K562 (cell line): Measurements from ENCODE around the gene GDF7. TPM values are rescaled to one million over a fixed set of nuclear protein-coding genes. Genes with fewer than 3 reads are reported as not detected.

ENCODE experiments used
- ATAC-seq: fragments of 200-7000 bp; cut with Tn5 transposase; 3 replicates; pipeline ENCODE4 v1.9.1; 2020; ENCODE audit warnings: moderate library complexity
- BruUV-seq: library from RNA; stranded (reverse); fragments of 400-500 nt; replicated peaks from 2 replicates; lab custom pipeline; 2021; lab: Mats Ljungman, UMichigan
- CTCF ChIA-PET: fragments of 300-600 bp; formaldehyde crosslinking; extraction: SDS; loops from one replicate; lab custom pipeline; 2021; ENCODE audit warnings: low intra/inter-chr PET ratio; lab: Yijun Ruan, JAX
- POLR2A ChIA-PET: fragments of 300-600, 350-650 bp; sonication (Branson Sonifier 250); formaldehyde crosslinking; extraction: SDS; loops from one replicate; lab custom pipeline; 2021; ENCODE audit warnings: antibody characterized with exemption, inconsistent platforms; lab: Yijun Ruan, JAX
- DNase-seq, 4 experiments: peaks; one replicate each; pipeline versions ENCODE4 v3.0.0 to v3.0.0-alpha.2; 2011 to 2018; ENCODE audit warnings: low spot score in 3 of 4, mixed read lengths in 3 of 4; ENCODE audit errors: extremely low read depth in 1 of 4
- FAIRE-seq: peaks from 2 replicates; lab custom pipeline; 2011; peaks lifted over from hg19 to GRCh38; lab: Jason Lieb, UNC
- H2AFZ ChIP-seq: 2 replicates; pipeline ENCODE4 v1.6.0; 2011; ENCODE audit warnings: low read depth, low read length, control low read depth, inconsistent platforms
- H3K27ac ChIP-seq: fragments of 200-600 bp; 3 replicates; pipeline ENCODE4 v1.8.0; 2011; ENCODE audit warnings: low read depth, mild to moderate bottlenecking, control low read depth, inconsistent platforms, low read length, moderate library complexity, mixed read lengths; ENCODE audit errors: extremely low read depth
- H3K27me3 ChIP-seq, 2 experiments: fragments of 300-600 bp in 1 of 2; 2 replicates in 1 of 2; 3 replicates in 1 of 2; pipeline versions ENCODE4 v1.6.0 to v1.8.0; 2011; ENCODE audit warnings: inconsistent platforms in 2 of 2, low read length in 2 of 2, mild to moderate bottlenecking in 1 of 2, mixed read lengths in 1 of 2, moderate library complexity in 1 of 2; ENCODE audit not compliant: control insufficient read depth in 2 of 2, insufficient read depth in 2 of 2
- H3K36me3 ChIP-seq: fragments of 300-600 bp; 3 replicates; pipeline ENCODE4 v1.8.0; 2011; ENCODE audit warnings: mild to moderate bottlenecking, low read length, inconsistent platforms; ENCODE audit not compliant: control insufficient read depth, insufficient read depth
- H3K4me1 ChIP-seq, 2 experiments: fragments of 200-600 bp in 1 of 2; replicated peaks in 1 of 2; 2 replicates in 1 of 2; 3 replicates in 1 of 2; pipeline versions ENCODE4 v1.5.1 to v1.8.0; 2011; ENCODE audit warnings: inconsistent platforms in 2 of 2, low read length in 2 of 2, mild to moderate bottlenecking in 1 of 2, mixed read lengths in 1 of 2, moderate library complexity in 1 of 2; ENCODE audit not compliant: control insufficient read depth in 2 of 2, insufficient read depth in 2 of 2
- H3K4me2 ChIP-seq: 2 replicates; pipeline ENCODE4 v1.6.1; 2011; ENCODE audit warnings: low read length, control low read depth, inconsistent platforms, mixed read lengths; ENCODE audit not compliant: insufficient read depth
- H3K4me3 ChIP-seq: fragments of 200-600 bp; sonication (generic), shearing (Covaris generic); 2 replicates; pipeline ENCODE4 v1.5.1; 2016; ENCODE audit warnings: control low read depth, inconsistent platforms
- H3K79me2 ChIP-seq: fragments of 200-600 bp; 3 replicates; pipeline ENCODE4 v1.8.0; 2011; ENCODE audit warnings: low read length, inconsistent platforms; ENCODE audit not compliant: control insufficient read depth, insufficient read depth
- H3K9ac ChIP-seq, 2 experiments: 2 replicates each; pipeline versions ENCODE4 v1.6.0 to v1.6.1; 2011; ENCODE audit warnings: low read depth in 2 of 2, low read length in 2 of 2, control low read depth in 1 of 2, inconsistent platforms in 1 of 2, mild to moderate bottlenecking in 1 of 2, mixed read lengths in 1 of 2; ENCODE audit not compliant: insufficient read depth in 1 of 2
- H3K9me1 ChIP-seq: one replicate; pipeline ENCODE4 v1.6.0; 2011; ENCODE audit warnings: inconsistent platforms, mild to moderate bottlenecking, low read length, moderate library complexity; ENCODE audit not compliant: control insufficient read depth, insufficient read depth
- H3K9me3 ChIP-seq: replicated peaks from 2 replicates; pipeline ENCODE4 v1.5.1; 2011; ENCODE audit warnings: low read depth, low read length, inconsistent platforms; ENCODE audit not compliant: control insufficient read depth, insufficient read depth
- H4K20me1 ChIP-seq: replicated peaks from 2 replicates; pipeline ENCODE4 v1.6.1; 2011; ENCODE audit warnings: low read length, inconsistent platforms, mixed read lengths; ENCODE audit not compliant: control insufficient read depth, insufficient read depth
- ARID3A ChIP-seq: IDR thresholded peaks from 2 replicates; pipeline ENCODE4 v1.6.1; 2012; ENCODE audit warnings: low read depth, low read length, improper control_type of control experiment, borderline replicate concordance
- CCNT2 ChIP-seq: IDR thresholded peaks from 2 replicates; pipeline ENCODE4 v1.6.1; 2011; ENCODE audit warnings: borderline replicate concordance, low read depth, mild to moderate bottlenecking, moderate library complexity, mixed read lengths, low read length; ENCODE audit not compliant: insufficient read length; ENCODE audit errors: extremely low read depth
- ELF1 ChIP-seq: fragments of 200-800 bp; sonication (Bioruptor generic); IDR thresholded peaks from 2 replicates; pipeline ENCODE4 v1.6.1; 2016; ENCODE audit warnings: missing genetic modification characterization, missing compliant biosample characterization
- HMG20A ChIP-seq: fragments of 450-650 bp; formaldehyde crosslinking; conservative IDR thresholded peaks from 2 replicates; pipeline ENCODE4 v1.4.0; 2020; ENCODE audit warnings: mild to moderate bottlenecking, mixed read lengths
- LEF1 ChIP-seq: fragments of 450-650 bp; IDR thresholded peaks from 2 replicates; pipeline ENCODE4 v1.6.1; 2016; ENCODE audit warnings: mild to moderate bottlenecking
- RBM39 ChIP-seq: fragments of 200-400 bp; formaldehyde crosslinking; optimal IDR thresholded peaks from 2 replicates; pipeline ENCODE3; 2018; ENCODE audit warnings: low read depth, low read length
- ZNF124 ChIP-seq: sonication (generic); formaldehyde crosslinking; IDR thresholded peaks from 2 replicates; pipeline ENCODE4 v1.8.1; 2022; ENCODE audit warnings: missing genetic modification reagents
- ZNF253 ChIP-seq: fragments of 250-450 bp; sonication (Bioruptor Pico); conservative IDR thresholded peaks from 2 replicates; pipeline ENCODE4 v1.6.1; 2021; ENCODE audit warnings: mild to moderate bottlenecking
- ZNF589 ChIP-seq: fragments of 200-800 bp; sonication (Bioruptor generic); IDR thresholded peaks from 2 replicates; pipeline ENCODE4 v1.6.1; 2016; ENCODE audit warnings: low read depth, missing genetic modification characterization, missing compliant biosample characterization
- ZNF766 ChIP-seq: fragments of 200-800 bp; sonication (Bioruptor generic); conservative IDR thresholded peaks from 2 replicates; pipeline ENCODE4 v1.6.1; 2016; ENCODE audit warnings: missing genetic modification characterization, missing compliant biosample characterization
- WGBS: fragments of 100-300 bp; shearing (Covaris generic); methylation state at CpG from one replicate; pipeline ENCODE4 v1.1.6; 2016; ENCODE audit warnings: low coverage, mixed read lengths; ENCODE audit not compliant: insufficient coverage; ENCODE audit errors: missing lambda C conversion rate; 5-methylcytosine and 5-hydroxymethylcytosine counted together
- in situ Hi-C: fragments of 300-500 bp; cut with MboI; formaldehyde crosslinking; loops from 4 replicates; pipeline ENCODE4 v1.15.0; 2018; ENCODE audit warnings: inconsistent platforms, mixed read lengths
- intact Hi-C: fragments of 100-400 bp; cut with micrococcal nuclease; formaldehyde crosslinking; loops from 2 replicates; pipeline ENCODE4 v1.14.2; 2022
- polyA plus RNA-seq, 8 experiments: library from polyadenylated mRNA; depleted of rRNA in 4 of 8; stranded (reverse) in 5 of 8; unstranded in 3 of 8; fragments of >200 nt; fragmentation: Nextera tagmentation in 2 of 8; fragmentation: Illumina TruSeq in 1 of 8; extraction: Ambion mirVana in 2 of 8; extraction: Trizol in 1 of 8; gene quantifications; 2 replicates each; pipeline versions ENCODE4 v1.2.1 to v1.2.3, GENCODE V29; 2011 to 2014; ENCODE audit warnings: inconsistent platforms in 1 of 8, missing spikeins in 1 of 8
- total RNA-seq, 7 experiments: library from RNA; depleted of rRNA in 6 of 7; stranded (reverse); fragments of >200 nt in 6 of 7; fragmentation: Illumina TruSeq in 2 of 7; extraction: Trizol in 2 of 7; gene quantifications; 2 replicates each; pipeline versions ENCODE4 v1.2.1 to v1.2.3, GENCODE V29; 2011 to 2021; ENCODE audit warnings: low replicate concordance in 1 of 7

Gene GDF7
- total and polyA plus RNA-seq, 9 of the 15 experiments (the other 6 are each of a cell fraction or from before 2014, with no cell fraction given): 0.01 TPM; not detected in 7

DNA sequence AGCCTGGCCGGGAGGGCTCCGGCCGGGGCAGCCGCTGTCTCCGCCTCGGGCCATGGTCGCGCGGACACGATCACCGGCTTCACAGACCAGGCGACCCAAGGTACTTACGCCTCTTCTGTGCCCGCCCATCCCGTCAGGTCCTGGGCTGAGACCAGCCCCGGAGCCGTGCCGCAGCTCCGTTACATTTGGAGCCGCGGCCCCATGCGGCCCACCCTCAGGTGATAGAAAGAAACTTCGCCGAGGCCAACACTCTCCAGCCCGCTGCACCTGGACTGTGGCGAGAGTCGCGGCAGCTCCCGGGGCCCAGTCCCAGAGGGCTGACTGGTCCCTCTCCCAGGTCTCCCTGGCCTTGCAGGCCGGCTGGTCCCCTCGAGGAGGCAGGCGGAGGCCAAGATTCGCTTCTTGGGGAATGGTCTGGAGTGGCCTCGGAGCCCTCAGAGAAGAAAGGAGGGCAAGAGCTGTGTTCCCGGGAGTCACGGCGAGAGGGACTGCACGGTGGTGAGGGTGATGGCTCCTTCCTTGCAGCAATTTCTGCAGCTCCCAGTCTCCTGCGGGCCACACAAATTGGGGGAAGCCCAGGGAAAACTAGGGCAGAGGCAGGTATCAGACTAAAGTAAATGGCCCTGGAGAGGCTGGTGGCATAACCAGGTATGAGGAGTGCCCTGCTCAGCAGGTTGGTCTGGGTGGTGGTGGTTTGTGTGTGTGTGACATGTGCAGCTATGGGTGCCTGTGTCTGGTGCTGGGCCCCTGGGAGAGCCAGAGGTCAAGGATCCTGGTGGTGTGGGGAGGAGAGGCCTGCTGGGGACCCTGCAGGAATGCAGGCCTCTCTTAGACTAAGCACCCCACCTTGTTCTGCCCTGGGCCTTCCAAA, 822 bp downstream of the GDF7 start:
- no peak overlapping the region for H3K9ac ChIP-seq
- no peak overlapping the region for H3K4me2 ChIP-seq
- H3K4me1 ChIP-seq: peaks cover 0 to 32% of the 10 kb centered on the region in 2 experiments; a peak in 2 of 5 replicates
- no peaks in the 10 kb centered on the region for H3K9me3 ChIP-seq
- DNase-seq (no peak), ATAC-seq (no peak), FAIRE-seq (no peak)
- intact Hi-C loops: loop anchor here (10.0 kb wide), 3 partner anchors 117 to 647 kb away; no protein-coding TSS in a partner anchor
- H3K36me3 ChIP-seq: no peaks in the 10 kb centered on the region
- ChIA-PET POLR2A (interaction anchor here (0.5 to 1.1 kb wide), 3 partner anchors 8 to 301 kb away, joined by 3 to 4 read pairs (median 3); no protein-coding TSS in a partner anchor), CTCF (interaction anchor here (0.5 kb wide), 1 partner anchor 360 kb away, joined by 3 read pairs; no protein-coding TSS in a partner anchor)
- no peaks in the 10 kb centered on the region for H3K79me2 ChIP-seq
- H4K20me1 ChIP-seq: peaks cover 4% of the 10 kb centered on the region; the same call in 1 of the 2 replicates
- in situ Hi-C loops: loop anchor here (25.0 kb wide), 1 partner anchor 595 kb away; no protein-coding TSS in a partner anchor
- H3K4me3 ChIP-seq: no peak overlapping the region
- no peak for TF ChIP-seq CCNT2
- no peaks in the 10 kb centered on the region for H3K9me1 ChIP-seq
- WGBS: 36% methylated on average over 29 of the region's 39 CpGs
- no TSS peak for BruUV-seq
- no peak overlapping the region for H2AFZ ChIP-seq
- no peak overlapping the region for H3K27ac ChIP-seq
- peaks cover 36 to 81% of the 10 kb centered on the region in 2 experiments; a peak in 4 of 5 replicates for H3K27me3 ChIP-seq

GRCh38 chr2:20668451-20668850, 1.5 kb downstream of the GDF7 start:
- intact Hi-C loops (loop anchor here (10.0 kb wide), 3 partner anchors 116 to 646 kb away; no protein-coding TSS in a partner anchor), in situ Hi-C loops (loop anchor here (25.0 kb wide), 1 partner anchor 594 kb away; no protein-coding TSS in a partner anchor)
- no peak overlapping the region for H3K9ac ChIP-seq
- no peaks in the 10 kb centered on the region for H3K9me3 ChIP-seq
- H3K4me3 ChIP-seq: no peak overlapping the region
- no peak overlapping the region for H3K27ac ChIP-seq
- POLR2A ChIA-PET: interaction anchor here (1.1 kb wide), 1 partner anchor 300 kb away, joined by 3 read pairs; no protein-coding TSS in a partner anchor
- BruUV-seq: no TSS peak
- peaks cover 0 to 32% of the 10 kb centered on the region in 2 experiments; a peak in 2 of 5 replicates for H3K4me1 ChIP-seq
- no peak for ATAC-seq
- CTCF ChIA-PET: no interaction called here
- no peaks in the 10 kb centered on the region for H3K36me3 ChIP-seq
- FAIRE-seq: no peak
- 3% methylated on average over 6 of the region's 6 CpGs for WGBS
- DNase-seq: no peak
- H2AFZ ChIP-seq: no peak overlapping the region
- H3K27me3 ChIP-seq: peaks cover 36 to 79% of the 10 kb centered on the region in 2 experiments; a peak in 4 of 5 replicates
- no peaks in the 10 kb centered on the region for H3K79me2 ChIP-seq
- H3K4me2 ChIP-seq: no peak overlapping the region
- TF ChIP-seq ZNF253 (CRISPR knock-in tag) (no peak), RBM39 (no peak), ZNF589 (CRISPR knock-in tag) (no peak), ARID3A (no peak), ELF1 (tag) (no peak), LEF1 (no peak), ZNF766 (CRISPR knock-in tag) (no peak), HMG20A (CRISPR knock-in tag) (no peak), ZNF124 (no peak)
- TF ChIP-seq, all 486 proteins: peak for 0
- no peaks in the 10 kb centered on the region for H3K9me1 ChIP-seq
- peaks cover 3% of the 10 kb centered on the region; the same call in 1 of the 2 replicates for H4K20me1 ChIP-seq
